EL (cell line): Measurements from ENCODE around the gene SELPLG.
A peak's percentile ranks its signal among the peaks of the same experiment; 100 is the strongest.
"Not testable (repeated sequence)": the region's sequence is repeated elsewhere in the genome, so short reads cannot be mapped to it uniquely, and the experiment has no call there.

Experiments used
- DNase-seq: peaks from one replicate; pipeline ENCODE4 v3.0.0-alpha.2; 2016

The SELPLG gene

GRCh38 chr12:108602976-108603704, 30.6 kb downstream of the SELPLG start:
- no peak for DNase-seq

- DNase-seq = no peak
Measured at GRCh38 chr12:108602209-108602705, 31.4 kb downstream of the SELPLG start.

GRCh38 chr12:108600702-108601007, 33.0 kb downstream of the SELPLG start:
- no peak for DNase-seq

- no peak for DNase-seq
Measured at GRCh38 chr12:108599948-108600701, 33.6 kb downstream of the SELPLG start.

GRCh38 chr12:108599541-108599940, 34.2 kb downstream of the SELPLG start:
- no peak for DNase-seq

GRCh38 chr12:108598553-108599250, 35.0 kb downstream of the SELPLG start:
- DNase-seq = no peak

- DNase-seq = peak; percentile 46
Measured at GRCh38 chr12:108597559-108598471, 35.9 kb downstream of the SELPLG start, which contains the start of gene TMEM119. TSS of gene TMEM119 (minus strand) at chr12:108598084. CDS start at chr12:108592383, 5,701 bp downstream.

- no peak for DNase-seq
Measured at GRCh38 chr12:108596854-108597558, 36.7 kb downstream of the SELPLG start.

GRCh38 chr12:108595711-108596647, 37.7 kb downstream of the SELPLG start:
- DNase-seq = no peak

- no peak for DNase-seq
Measured at GRCh38 chr12:108594960-108595710, 38.6 kb downstream of the SELPLG start.

GRCh38 chr12:108594323-108594903, 39.3 kb downstream of the SELPLG start:
- no peak for DNase-seq

GRCh38 chr12:108592033-108592909, 41.4 kb downstream of the SELPLG start:
- DNase-seq = no peak

GRCh38 chr12:108591267-108591980, 42.3 kb downstream of the SELPLG start:
- DNase-seq = no peak

- DNase-seq = not testable (repeated sequence)
Measured at GRCh38 chr12:108590463-108590862, 43.2 kb downstream of the SELPLG start.

GRCh38 chr12:108589840-108590229, 43.9 kb downstream of the SELPLG start:
- no peak for DNase-seq

GRCh38 chr12:108589028-108589839, 44.5 kb downstream of the SELPLG start:
- no peak for DNase-seq

- DNase-seq = no peak
Measured at GRCh38 chr12:108587826-108588225, 45.9 kb downstream of the SELPLG start.
